T-helper 2 cell treated with Interferon-gamma antibody and Interleukin-4, amounts not matched to agents 5 μg/mL and 100 μg/mL, for 36 hours (primary cell): ENCODE results near the gene ACRV1.

Source experiments
- DNase-seq: peaks from one replicate; pipeline ENCODE4 v3.0.0; 2021; ENCODE audit warnings: low spot score
- H3K27ac Mint-ChIP-seq: one replicate; pipeline ENCODE4 v1.8.0; 2021; ENCODE audit warnings: mild to moderate bottlenecking, mixed read lengths
- H3K27me3 Mint-ChIP-seq: one replicate; pipeline ENCODE4 v1.8.0; 2021; ENCODE audit warnings: low read depth, mixed read lengths
- H3K36me3 Mint-ChIP-seq: one replicate; pipeline ENCODE4 v1.8.0; 2021; ENCODE audit warnings: low read depth, mixed read lengths
- H3K4me1 Mint-ChIP-seq: one replicate; pipeline ENCODE4 v1.8.0; 2021; ENCODE audit warnings: low read depth, mixed read lengths
- H3K4me3 Mint-ChIP-seq: one replicate; pipeline ENCODE4 v1.8.0; 2022; ENCODE audit warnings: mild to moderate bottlenecking, moderate library complexity, mixed read lengths
- H3K9me3 Mint-ChIP-seq: one replicate; pipeline ENCODE4 v1.8.0; 2021; ENCODE audit warnings: mixed read lengths

Gene ACRV1

GRCh38 chr11:125679837-125680236, 810 bp downstream of the ACRV1 start:
- DNase-seq, result no peak
- Mint-ChIP-seq H3K4me1 (no peaks in the 10 kb centered on the region), H3K36me3 (peaks cover 19% of the 10 kb centered on the region), H3K4me3 (no peak overlapping the region), H3K27me3 (no peaks in the 10 kb centered on the region), H3K27ac (no peak overlapping the region), H3K9me3 (no peaks in the 10 kb centered on the region)

GRCh38 chr11:125679397-125679796, 1.2 kb downstream of the ACRV1 start:
- no peaks in the 10 kb centered on the region for H3K27me3 Mint-ChIP-seq
- DNase-seq, result no peak
- H3K4me1 Mint-ChIP-seq, result no peaks in the 10 kb centered on the region
- no peak overlapping the region for H3K4me3 Mint-ChIP-seq
- peaks cover 19% of the 10 kb centered on the region for H3K36me3 Mint-ChIP-seq
- H3K9me3 Mint-ChIP-seq, result no peaks in the 10 kb centered on the region
- H3K27ac Mint-ChIP-seq, result no peak overlapping the region

GRCh38 chr11:125675196-125675595, 5.5 kb downstream of the ACRV1 start:
- Mint-ChIP-seq H3K36me3 (peaks cover 20% of the 10 kb centered on the region), H3K27ac (no peak overlapping the region), H3K4me3 (no peak overlapping the region), H3K27me3 (no peaks in the 10 kb centered on the region), H3K9me3 (no peaks in the 10 kb centered on the region), H3K4me1 (no peaks in the 10 kb centered on the region)
- no peak for DNase-seq

- Mint-ChIP-seq H3K27ac (no peak overlapping the region), H3K4me1 (peaks cover 4% of the 10 kb centered on the region), H3K27me3 (no peaks in the 10 kb centered on the region), H3K36me3 (peaks cover 25% of the 10 kb centered on the region), H3K9me3 (no peaks in the 10 kb centered on the region), H3K4me3 (no peak overlapping the region)
- DNase-seq, result no peak
Observed at GRCh38 chr11:125674210-125674609, 6.4 kb downstream of the ACRV1 start.

GRCh38 chr11:125671561-125671960, 9.1 kb downstream of the ACRV1 start:
- peaks cover 4% of the 10 kb centered on the region for H3K4me1 Mint-ChIP-seq
- no peak overlapping the region for H3K4me3 Mint-ChIP-seq
- peaks cover 8% of the 10 kb centered on the region for H3K9me3 Mint-ChIP-seq
- H3K27ac Mint-ChIP-seq, result no peak overlapping the region
- peaks cover 29% of the 10 kb centered on the region for H3K36me3 Mint-ChIP-seq
- no peak for DNase-seq
- no peaks in the 10 kb centered on the region for H3K27me3 Mint-ChIP-seq

GRCh38 chr11:125670172-125670571, 10.5 kb downstream of the ACRV1 start:
- Mint-ChIP-seq H3K9me3 (peaks cover 18% of the 10 kb centered on the region), H3K4me1 (peaks cover 4% of the 10 kb centered on the region), H3K27ac (no peak overlapping the region), H3K27me3 (no peaks in the 10 kb centered on the region), H3K4me3 (no peak overlapping the region), H3K36me3 (peaks cover 39% of the 10 kb centered on the region)
- no peak for DNase-seq

GRCh38 chr11:125667151-125667550, 13.5 kb downstream of the ACRV1 start:
- Mint-ChIP-seq H3K36me3 (peaks cover 65% of the 10 kb centered on the region), H3K27ac (no peak overlapping the region), H3K4me3 (no peak overlapping the region), H3K4me1 (peaks cover 15% of the 10 kb centered on the region), H3K9me3 (peaks cover 34% of the 10 kb centered on the region), H3K27me3 (no peaks in the 10 kb centered on the region)
- no peak for DNase-seq

- Mint-ChIP-seq H3K4me1 (peaks cover 11% of the 10 kb centered on the region), H3K4me3 (no peak overlapping the region), H3K36me3 (peaks cover 76% of the 10 kb centered on the region), H3K9me3 (peaks cover 34% of the 10 kb centered on the region), H3K27me3 (no peaks in the 10 kb centered on the region), H3K27ac (peak overlapping the region; percentile 22)
- DNase-seq, result no peak
Observed at GRCh38 chr11:125663910-125664309, 16.7 kb downstream of the ACRV1 start.

GRCh38 chr11:125662689-125663088, 18.0 kb downstream of the ACRV1 start:
- Mint-ChIP-seq H3K27ac (no peak overlapping the region), H3K9me3 (peaks cover 34% of the 10 kb centered on the region), H3K36me3 (peaks cover 80% of the 10 kb centered on the region), H3K27me3 (no peaks in the 10 kb centered on the region), H3K4me3 (no peak overlapping the region), H3K4me1 (peaks cover 11% of the 10 kb centered on the region)
- no peak for DNase-seq

GRCh38 chr11:125649465-125650166, 31.0 kb downstream of the ACRV1 start:
- no peaks in the 10 kb centered on the region for H3K27me3 Mint-ChIP-seq
- peak overlapping the region; percentile 69 for H3K27ac Mint-ChIP-seq
- no peak for DNase-seq
- H3K36me3 Mint-ChIP-seq, result peaks cover 58% of the 10 kb centered on the region
- H3K4me1 Mint-ChIP-seq, result peaks cover 24% of the 10 kb centered on the region
- peak overlapping the region; percentile 75 for H3K4me3 Mint-ChIP-seq
- peaks cover 4% of the 10 kb centered on the region for H3K9me3 Mint-ChIP-seq

GRCh38 chr11:125645871-125646270, 34.8 kb downstream of the ACRV1 start:
- H3K4me1 Mint-ChIP-seq, result peaks cover 15% of the 10 kb centered on the region
- H3K36me3 Mint-ChIP-seq, result peaks cover 65% of the 10 kb centered on the region
- H3K27ac Mint-ChIP-seq, result no peak overlapping the region
- H3K4me3 Mint-ChIP-seq, result no peak overlapping the region
- H3K9me3 Mint-ChIP-seq, result peaks cover 4% of the 10 kb centered on the region
- no peaks in the 10 kb centered on the region for H3K27me3 Mint-ChIP-seq
- DNase-seq, result no peak

- peaks cover 66% of the 10 kb centered on the region for H3K36me3 Mint-ChIP-seq
Observed at GRCh38 chr11:125638315-125638714, 42.3 kb downstream of the ACRV1 start.

GRCh38 chr11:125637840-125638239, 42.8 kb downstream of the ACRV1 start:
- H3K27me3 Mint-ChIP-seq, result no peaks in the 10 kb centered on the region
- H3K9me3 Mint-ChIP-seq, result no peaks in the 10 kb centered on the region
- H3K4me3 Mint-ChIP-seq, result no peak overlapping the region
- no peak for DNase-seq
- H3K4me1 Mint-ChIP-seq, result peaks cover 20% of the 10 kb centered on the region
- H3K27ac Mint-ChIP-seq, result no peak overlapping the region
- H3K36me3 Mint-ChIP-seq, result peaks cover 66% of the 10 kb centered on the region

More at GRCh38 chr11:125638315-125638714, 42.3 kb downstream of the ACRV1 start:
- no peaks in the 10 kb centered on the region for H3K27me3 Mint-ChIP-seq
- H3K27ac Mint-ChIP-seq, result peak overlapping the region; percentile 9
- no peaks in the 10 kb centered on the region for H3K9me3 Mint-ChIP-seq
- peaks cover 18% of the 10 kb centered on the region for H3K4me1 Mint-ChIP-seq
- DNase-seq, result no peak
- no peak overlapping the region for H3K4me3 Mint-ChIP-seq

- no peaks in the 10 kb centered on the region for H3K9me3 Mint-ChIP-seq
- H3K36me3 Mint-ChIP-seq, result peaks cover 35% of the 10 kb centered on the region
- no peak for DNase-seq
- H3K4me3 Mint-ChIP-seq, result peak overlapping the region; percentile 92
- no peaks in the 10 kb centered on the region for H3K27me3 Mint-ChIP-seq
- peaks cover 22% of the 10 kb centered on the region for H3K4me1 Mint-ChIP-seq
- H3K27ac Mint-ChIP-seq, result peak overlapping the region; percentile 58
Observed at GRCh38 chr11:125627236-125627910, 53.3 kb downstream of the ACRV1 start.
